H1 (cell line): ENCODE measurements around the gene ADGRL3. TPM values are rescaled to one million over a fixed set of nuclear protein-coding genes. Genes with fewer than 3 reads are reported as not detected.

Experiments used
- BACH1 ChIP-seq: IDR thresholded peaks from 2 replicates; pipeline ENCODE4 v1.6.1; 2012; ENCODE audit warnings: low read length, improper control_type of control experiment
- SAP30 ChIP-seq: fragments of 300-600 bp; sonication (generic); IDR thresholded peaks from 2 replicates; pipeline ENCODE4 v1.7.1; 2012; ENCODE audit warnings: low read length, moderate library complexity, mild to moderate bottlenecking, inconsistent platforms; ENCODE audit not compliant: insufficient read depth, insufficient replicate concordance
- SIN3A ChIP-seq, 2 experiments: IDR thresholded peaks in 1 of 2; conservative IDR thresholded peaks in 1 of 2; 2 replicates each; pipeline ENCODE4 v1.6.1; 2011 to 2012; ENCODE audit warnings: low read length in 2 of 2, improper control_type of control experiment in 1 of 2, low read depth in 1 of 2, mild to moderate bottlenecking in 1 of 2
- YY1 ChIP-seq: IDR thresholded peaks from 2 replicates; pipeline ENCODE4 v1.6.1; 2011; ENCODE audit warnings: low read depth, mild to moderate bottlenecking, low read length
- polyA plus RNA-seq, 7 experiments: library from polyadenylated mRNA; depleted of rRNA in 3 of 7; stranded (reverse) in 5 of 7; unstranded in 2 of 7; fragments of >200 nt in 5 of 7; fragments of 200-250 nt in 2 of 7; gene quantifications; 1 replicate in 5 of 7; 2 replicates in 1 of 7; 4 replicates in 1 of 7; pipeline versions ENCODE4 v1.2.1 to v1.2.3, GENCODE V29; 2011 to 2013; ENCODE audit warnings: missing spikeins in 2 of 7, mixed read lengths in 2 of 7
- total RNA-seq: library from RNA; stranded (reverse); fragmentation: NEBNext Ultra II Directional; extraction: Animal tissue kit (Norgen Biotek cat#: 25700); gene quantifications from 2 replicates; pipeline ENCODE4 v1.2.1, GENCODE V29; 2021

The ADGRL3 gene
- total and polyA plus RNA-seq, 2 of the 8 experiments (the other 6 are each of a cell fraction or from before 2014, with no cell fraction given) = 6.6 to 13.0 TPM

- TF ChIP-seq SIN3A (conservative IDR thresholded peaks at IDR 0.05 in 1 of 2, IDR thresholded peaks at IDR 0.05 in 1 of 2; ENCODE audit: low read depth in 1 of 2, low read length in 2 of 2) (no peak), YY1 (no peak), SAP30 (no peak), BACH1 (no peak)
Observed at GRCh38 chr4:61824454-61824853, 624.3 kb downstream of the ADGRL3 start (continued).
